Loucy (cell line): ENCODE measurements around the gene RREB1.

Experiments used
- EZH2phosphoT487 ChIP-seq: fragments of 200-600 bp; IDR thresholded peaks from 2 replicates; pipeline ENCODE4 v1.6.1; 2018; ENCODE audit warnings: antibody characterized with exemption, mild to moderate bottlenecking, moderate library complexity, borderline replicate concordance
- TF ChIP-seq, protein P1 (sequence below): fragments of 200-600 bp; sonication (generic); conservative IDR thresholded peaks from 2 replicates; pipeline ENCODE4 v1.5.1; 2014; ENCODE audit warnings: mild to moderate bottlenecking, antibody characterized with exemption, low read length

DNA sequence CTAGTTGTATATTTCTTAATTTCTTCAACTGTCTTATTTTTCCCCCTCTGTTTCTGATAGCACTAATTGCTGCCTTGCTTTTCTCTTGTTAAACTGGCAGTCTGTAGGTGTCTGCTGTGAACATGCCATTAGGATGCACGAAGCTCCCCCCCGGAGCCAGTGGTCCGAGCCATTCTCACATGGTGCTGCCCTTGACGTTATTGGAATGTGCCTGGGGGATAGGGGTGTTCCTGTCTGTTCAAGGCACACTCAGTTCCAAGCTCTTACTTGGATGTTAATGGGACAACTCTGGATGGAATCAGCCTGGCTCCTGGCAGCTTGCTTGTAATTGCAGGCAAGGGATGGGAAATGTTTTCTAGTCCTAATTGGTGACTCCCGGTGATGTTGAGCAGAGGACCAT lies 68.4 kb downstream of the RREB1 start:
- TF ChIP-seq, protein P1, sequence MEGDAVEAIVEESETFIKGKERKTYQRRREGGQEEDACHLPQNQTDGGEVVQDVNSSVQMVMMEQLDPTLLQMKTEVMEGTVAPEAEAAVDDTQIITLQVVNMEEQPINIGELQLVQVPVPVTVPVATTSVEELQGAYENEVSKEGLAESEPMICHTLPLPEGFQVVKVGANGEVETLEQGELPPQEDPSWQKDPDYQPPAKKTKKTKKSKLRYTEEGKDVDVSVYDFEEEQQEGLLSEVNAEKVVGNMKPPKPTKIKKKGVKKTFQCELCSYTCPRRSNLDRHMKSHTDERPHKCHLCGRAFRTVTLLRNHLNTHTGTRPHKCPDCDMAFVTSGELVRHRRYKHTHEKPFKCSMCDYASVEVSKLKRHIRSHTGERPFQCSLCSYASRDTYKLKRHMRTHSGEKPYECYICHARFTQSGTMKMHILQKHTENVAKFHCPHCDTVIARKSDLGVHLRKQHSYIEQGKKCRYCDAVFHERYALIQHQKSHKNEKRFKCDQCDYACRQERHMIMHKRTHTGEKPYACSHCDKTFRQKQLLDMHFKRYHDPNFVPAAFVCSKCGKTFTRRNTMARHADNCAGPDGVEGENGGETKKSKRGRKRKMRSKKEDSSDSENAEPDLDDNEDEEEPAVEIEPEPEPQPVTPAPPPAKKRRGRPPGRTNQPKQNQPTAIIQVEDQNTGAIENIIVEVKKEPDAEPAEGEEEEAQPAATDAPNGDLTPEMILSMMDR: no peak
- TF ChIP-seq EZH2phosphoT487: no peak
